ENCODE results near the gene IL33. TPM values are rescaled to one million over a fixed set of nuclear protein-coding genes. Genes with fewer than 3 reads are reported as not detected.

Gene IL33
- total and polyA plus RNA-seq, 2 of the 8 experiments (the other 6 are each of a cell fraction or from before 2014, with no cell fraction given): not detected

DNA sequence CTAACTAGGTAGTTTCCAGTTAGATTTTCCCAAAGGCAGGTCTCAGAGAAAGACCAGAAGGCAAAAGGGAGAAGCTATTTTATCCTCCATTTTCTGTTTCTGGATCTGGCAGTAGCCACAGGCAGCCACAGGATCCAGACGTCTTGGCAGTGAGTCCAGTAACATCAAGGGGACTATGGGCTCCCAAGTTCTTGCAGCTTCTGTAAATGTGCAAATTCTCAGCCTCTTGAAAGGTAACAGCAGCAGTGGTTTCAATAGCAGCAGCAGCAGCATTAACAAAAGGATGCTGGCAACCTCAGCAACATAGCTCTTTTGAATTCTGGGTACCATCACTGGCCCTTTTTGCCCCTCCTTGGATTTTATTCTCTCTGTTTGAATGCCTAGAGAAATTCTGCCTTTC is 27.1 kb upstream of the IL33 start:
- Histone ChIP-seq H3K18ac (ENCODE audit: extremely low read depth, low read length) (no peak overlapping the region), H3K9ac (replicated peaks in 1 of 4; ENCODE audit: extremely low read depth in 1 of 4, low read depth in 3 of 4, low read length in 3 of 4) (no peak overlapping the region), H3K23ac (ENCODE audit: insufficient read length) (no peak overlapping the region), H3K9me3 (ENCODE audit: insufficient read depth in 2 of 2, low read depth in 1 of 2, low read length in 1 of 2) (no peaks in the 10 kb centered on the region), H3K79me2 (ENCODE audit: control insufficient read depth in 1 of 2, insufficient read depth in 2 of 2, low read length in 2 of 2) (no peaks in the 10 kb centered on the region), H2AFZ (ENCODE audit: low read length) (no peak overlapping the region), H2BK5ac (ENCODE audit: low read depth, low read length) (no peak overlapping the region), H4K20me1 (replicated peaks in 1 of 2; ENCODE audit: control insufficient read depth in 1 of 2, insufficient read depth in 2 of 2, low read length in 2 of 2) (no peaks in the 10 kb centered on the region), H2AK5ac (ENCODE audit: low read depth, low read length) (no peak overlapping the region), H3K27me3 (replicated peaks in 1 of 4; ENCODE audit: control insufficient read depth in 3 of 4, extremely low read depth in 1 of 4, insufficient read depth in 3 of 4, low read length in 3 of 4) (no peaks in the 10 kb centered on the region), H3K27ac (ENCODE audit: low read depth, low read length) (no peak overlapping the region), H3K14ac (ENCODE audit: insufficient read length) (no peak overlapping the region), H4K5ac (ENCODE audit: insufficient read length, low read depth, low read length) (no peak overlapping the region), H2BK12ac (ENCODE audit: low read depth, low read length) (no peak overlapping the region), H3K4ac (replicated peaks; ENCODE audit: insufficient read length, low read depth, low read length) (no peak overlapping the region), H3K23me2 (ENCODE audit: low read depth, low read length) (no peaks in the 10 kb centered on the region), H3K36me3 (ENCODE audit: control insufficient read depth in 2 of 4, insufficient read depth in 4 of 4, low read length in 3 of 4) (no peaks in the 10 kb centered on the region; a peak in 3 of 8 replicates), H4K91ac (replicated peaks; ENCODE audit: insufficient read length, low read length) (no peak overlapping the region), H4K8ac (ENCODE audit: extremely low read depth, insufficient read depth, low read length) (no peak overlapping the region), H3K4me1 (replicated peaks in 1 of 4; ENCODE audit: control insufficient read depth in 3 of 4, insufficient read depth in 4 of 4, low read length in 3 of 4) (no peaks in the 10 kb centered on the region), H3K4me2 (ENCODE audit: insufficient read depth in 1 of 2, low read depth in 2 of 2, low read length in 2 of 2) (no peak overlapping the region), H2BK120ac (replicated peaks; ENCODE audit: low read depth, low read length) (no peak overlapping the region), H2BK15ac (ENCODE audit: low read length) (no peak overlapping the region), H2BK20ac (ENCODE audit: low read length) (no peak overlapping the region), H3K4me3 (ENCODE audit: extremely low read depth in 1 of 4, insufficient read depth in 2 of 4, low read depth in 3 of 4, low read length in 4 of 4) (no peak overlapping the region), H3K56ac (replicated peaks; ENCODE audit: insufficient read length, low read depth, low read length) (no peak overlapping the region), H3K79me1 (ENCODE audit: low read depth, low read length) (no peaks in the 10 kb centered on the region)
- 67% methylated on average over 1 of the region's 1 CpG; no CpG with 5 or more reads in 1 of the 2 experiments for WGBS, 2 experiments (ENCODE audit: extremely low coverage in 1 of 2, insufficient coverage in 1 of 2, insufficient read length in 1 of 2, insufficient replicate concordance in 2 of 2, low coverage in 1 of 2, low lambda C conversion rate in 2 of 2, missing lambda C conversion rate in 1 of 2)
- no peak for FAIRE-seq
- CTCF ChIA-PET (ENCODE audit: partially characterized antibody): interaction anchor here (0.8 to 2.4 kb wide), 6 partner anchors 9 to 319 kb away, joined by 3 to 12 read pairs (median 3); partner anchors contain the start of gene TPD52L3
- DNase-seq (ENCODE audit: low read depth in 1 of 2, low spot score in 2 of 2): no peak
- POLR2A ChIA-PET (ENCODE audit: partially characterized antibody): no interaction called here
- no peak for TF ChIP-seq TBP (IDR thresholded peaks at IDR 0.05; ENCODE audit: low read depth, low read length)
- TF ChIP-seq CREB1 (IDR thresholded peaks at IDR 0.05): no peak
- no peak for TF ChIP-seq NRF1 (IDR thresholded peaks at IDR 0.05; ENCODE audit: low read depth, low read length)
- no peak for TF ChIP-seq KDM1A (IDR thresholded peaks at IDR 0.05; ENCODE audit: borderline replicate concordance, low read length)
- TF ChIP-seq FOSL1 (IDR thresholded peaks at IDR 0.05; ENCODE audit: insufficient read depth, low read depth, low read length): no peak
- no peak for TF ChIP-seq RFX5 (IDR thresholded peaks at IDR 0.05; ENCODE audit: borderline replicate concordance, low read depth, low read length)
- TF ChIP-seq BACH1 (IDR thresholded peaks at IDR 0.05; ENCODE audit: low read length): no peak
- TF ChIP-seq EZH2 (IDR thresholded peaks at IDR 0.05; ENCODE audit: low read depth, low read length, severe bottlenecking): no peak
- no peak for TF ChIP-seq CBX5 (IDR thresholded peaks at IDR 0.05; ENCODE audit: low read depth, low read length)
- TF ChIP-seq ATF3 (IDR thresholded peaks at IDR 0.05; ENCODE audit: insufficient read depth, low read depth, low read length): no peak
- TF ChIP-seq KDM4A (IDR thresholded peaks at IDR 0.05; ENCODE audit: low read depth, low read length, severe bottlenecking): no peak
- no peak for TF ChIP-seq EP300 (IDR thresholded peaks at IDR 0.05; ENCODE audit: borderline replicate concordance in 1 of 2, low read depth in 2 of 2, low read length in 2 of 2)
